Neuronal stem cell (in vitro differentiated cells): ENCODE results near the gene ATN1.
A peak's percentile ranks its signal among the peaks of the same experiment; 100 is the strongest.

Experiments
- DNase-seq: peaks from one replicate; pipeline ENCODE4 v3.0.0-alpha.2; 2013; ENCODE audit warnings: low spot score
- H2AFZ ChIP-seq: one replicate; pipeline ENCODE4 v1.6.1; 2013; ENCODE audit warnings: mild to moderate bottlenecking, low read length, inconsistent platforms
- H2AK5ac ChIP-seq: 2 replicates; pipeline ENCODE4 v1.6.1; 2013; ENCODE audit warnings: low read depth, mild to moderate bottlenecking, inconsistent platforms, low read length, moderate library complexity, mixed read lengths
- H2BK120ac ChIP-seq: 2 replicates; pipeline ENCODE4 v1.6.1; 2013; ENCODE audit warnings: low read depth, mild to moderate bottlenecking, inconsistent platforms, low read length, moderate library complexity, mixed read lengths
- H2BK12ac ChIP-seq: one replicate; pipeline ENCODE4 v1.6.1; 2013; ENCODE audit warnings: low read length, inconsistent platforms
- H2BK15ac ChIP-seq: 2 replicates; pipeline ENCODE4 v1.6.1; 2013; ENCODE audit warnings: mild to moderate bottlenecking, low read length, inconsistent platforms, mixed read lengths
- H2BK5ac ChIP-seq: one replicate; pipeline ENCODE4 v1.6.1; 2013; ENCODE audit warnings: inconsistent platforms, mild to moderate bottlenecking, low read length, moderate library complexity
- H3K14ac ChIP-seq: one replicate; pipeline ENCODE4 v1.6.1; 2013; ENCODE audit warnings: low read length, inconsistent platforms
- H3K18ac ChIP-seq: 2 replicates; pipeline ENCODE4 v1.6.1; 2013; ENCODE audit warnings: low read length, inconsistent platforms
- H3K23ac ChIP-seq: 2 replicates; pipeline ENCODE4 v1.6.1; 2013; ENCODE audit warnings: low read depth, mild to moderate bottlenecking, mixed read lengths, low read length, inconsistent platforms; ENCODE audit not compliant: poor library complexity
- H3K27ac ChIP-seq: replicated peaks from 3 replicates; pipeline ENCODE4 v1.5.1; 2013; ENCODE audit warnings: low read length, inconsistent platforms
- H3K27me3 ChIP-seq, 3 experiments: 2 replicates each; pipeline ENCODE4 v1.6.1; 2013; ENCODE audit warnings: low read length in 3 of 3, mild to moderate bottlenecking in 2 of 3, inconsistent platforms in 1 of 3, low read depth in 1 of 3, mixed read lengths in 1 of 3, moderate library complexity in 1 of 3; ENCODE audit not compliant: control insufficient read depth in 3 of 3, insufficient read depth in 3 of 3
- H3K36me3 ChIP-seq, 2 donors: replicated peaks in 1 of 2; 2 replicates each; pipeline ENCODE4 v1.6.1; 2013; ENCODE audit warnings: low read length in 2 of 2; ENCODE audit not compliant: control insufficient read depth in 2 of 2, insufficient read depth in 2 of 2
- H3K4ac ChIP-seq: 2 replicates; pipeline ENCODE4 v1.6.1; 2013; ENCODE audit warnings: inconsistent platforms, mild to moderate bottlenecking, low read length, moderate library complexity
- H3K4me1 ChIP-seq, 2 donors: 1 replicate in 1 of 2; 2 replicates in 1 of 2; pipeline ENCODE4 v1.6.1; 2013; ENCODE audit warnings: low read length in 2 of 2, low read depth in 1 of 2; ENCODE audit not compliant: control insufficient read depth in 2 of 2, insufficient read depth in 1 of 2
- H3K4me2 ChIP-seq: one replicate; pipeline ENCODE4 v1.6.1; 2013; ENCODE audit warnings: mild to moderate bottlenecking, low read length, inconsistent platforms; ENCODE audit not compliant: insufficient read depth, poor library complexity, severe bottlenecking
- H3K4me3 ChIP-seq, 2 donors: 2 replicates each; pipeline ENCODE4 v1.5.1; 2013; ENCODE audit warnings: low read length in 2 of 2, mild to moderate bottlenecking in 2 of 2, inconsistent platforms in 1 of 2, moderate library complexity in 1 of 2
- H3K79me1 ChIP-seq: one replicate; pipeline ENCODE4 v1.6.1; 2013; ENCODE audit warnings: low read depth, mild to moderate bottlenecking, inconsistent platforms, low read length, moderate library complexity
- H3K9ac ChIP-seq: one replicate; pipeline ENCODE4 v1.6.1; 2013; ENCODE audit warnings: mild to moderate bottlenecking, low read depth, low read length, inconsistent platforms; ENCODE audit not compliant: poor library complexity
- H3K9me3 ChIP-seq, 2 donors: replicated peaks in 1 of 2; 2 replicates each; pipeline versions ENCODE3 to v1.6.1; 2013; ENCODE audit warnings: low read length in 2 of 2, mild to moderate bottlenecking in 2 of 2, inconsistent platforms in 1 of 2, low read depth in 1 of 2, mixed read lengths in 1 of 2, moderate library complexity in 1 of 2; ENCODE audit not compliant: control insufficient read depth in 2 of 2, insufficient read depth in 1 of 2
- H4K8ac ChIP-seq: one replicate; pipeline ENCODE4 v1.6.1; 2013; ENCODE audit warnings: low read depth, mild to moderate bottlenecking, inconsistent platforms, low read length, moderate library complexity
- H4K91ac ChIP-seq: one replicate; pipeline ENCODE4 v1.6.1; 2013; ENCODE audit warnings: low read length, low read depth, mild to moderate bottlenecking, inconsistent platforms; ENCODE audit not compliant: poor library complexity
- WGBS, 2 donors: extraction: QIAGEN DNeasy Blood & Tissue Kit; methylation state at CpG; one replicate each; pipeline ENCODE4 v1.1.7; 2013; ENCODE audit warnings: missing lambda C conversion rate in 2 of 2, mixed read lengths in 1 of 2; ENCODE audit not compliant: insufficient read length in 2 of 2, insufficient replicate concordance in 1 of 2; ENCODE audit errors: extremely low coverage in 2 of 2; 5-methylcytosine and 5-hydroxymethylcytosine counted together

The ATN1 gene

DNA sequence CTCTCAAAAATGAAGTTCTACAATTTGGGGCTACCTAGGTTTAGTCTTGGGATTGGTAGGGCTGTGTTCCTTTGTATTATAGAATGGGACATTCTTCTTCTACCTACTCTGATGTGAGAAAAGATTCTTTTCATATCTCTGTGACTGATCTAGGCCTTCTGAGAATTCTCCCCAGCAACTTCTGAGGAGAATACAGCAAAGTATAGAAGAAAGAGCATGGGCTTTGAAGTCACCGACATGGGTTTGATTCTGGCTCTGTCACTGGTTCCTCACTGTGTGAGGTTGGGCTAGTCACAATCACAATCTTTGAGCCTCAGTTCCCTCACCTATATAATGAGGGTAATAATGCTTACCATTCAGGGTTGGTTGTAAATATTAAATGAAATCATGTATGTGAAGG is 5.0 kb downstream of the ATN1 start:
- H3K79me1 ChIP-seq: peaks cover 5% of the 10 kb centered on the region
- no peak overlapping the region for H3K14ac ChIP-seq
- no CpG with 5 or more reads among the region's 1 CpG for WGBS, 2 donors

DNA sequence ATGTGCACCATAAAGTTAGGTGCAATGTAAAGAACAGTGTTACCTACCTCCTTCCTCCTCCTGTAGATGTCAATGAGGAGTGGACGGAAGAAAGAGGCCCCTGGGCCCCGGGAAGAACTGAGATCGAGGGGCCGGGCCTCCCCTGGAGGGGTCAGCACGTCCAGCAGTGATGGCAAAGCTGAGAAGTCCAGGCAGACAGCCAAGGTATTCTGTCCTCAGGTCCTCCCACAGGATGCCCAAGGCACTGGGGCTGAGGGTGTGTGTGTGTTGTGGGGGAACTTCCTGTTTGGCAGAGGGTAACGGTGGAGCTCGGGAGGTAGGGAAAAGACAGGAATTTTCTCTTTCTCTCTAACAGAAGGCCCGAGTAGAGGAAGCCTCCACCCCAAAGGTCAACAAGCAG is 6.4 kb downstream of the ATN1 start:
- Histone ChIP-seq H3K4me3 (no peak overlapping the region), H3K79me1 (peaks cover 12% of the 10 kb centered on the region), H4K91ac (no peak overlapping the region), H3K27ac (no peak overlapping the region), H2BK120ac (no peak overlapping the region), H3K4me1 (peaks cover 12 to 13% of the 10 kb centered on the region in 2 donors), H3K9me3 (no peaks in the 10 kb centered on the region), H2AK5ac (no peak overlapping the region), H3K4ac (no peak overlapping the region), H2AFZ (no peak overlapping the region), H3K9ac (no peak overlapping the region), H4K8ac (no peak overlapping the region), H2BK5ac (no peak overlapping the region), H2BK15ac (no peak overlapping the region), H2BK12ac (no peak overlapping the region), H3K36me3 (peaks cover 35 to 82% of the 10 kb centered on the region in 2 donors), H3K27me3 (no peaks in the 10 kb centered on the region), H3K18ac (no peak overlapping the region), H3K4me2 (no peak overlapping the region), H3K14ac (no peak overlapping the region), H3K23ac (no peak overlapping the region)
- no peak for DNase-seq
- WGBS, 2 donors: no CpG with 5 or more reads among the region's 8 CpGs

More for the DNA sequence above, 5.0 kb downstream of the ATN1 start:
- Histone ChIP-seq H2AK5ac (no peak overlapping the region), H3K4ac (no peak overlapping the region), H3K9ac (no peak overlapping the region), H3K27ac (no peak overlapping the region), H2BK120ac (no peak overlapping the region), H3K18ac (no peak overlapping the region), H4K91ac (no peak overlapping the region), H2BK5ac (no peak overlapping the region), H2BK15ac (no peak overlapping the region), H3K23ac (no peak overlapping the region), H3K9me3 (no peaks in the 10 kb centered on the region), H3K4me3 (no peak overlapping the region), H3K36me3 (peaks cover 29 to 72% of the 10 kb centered on the region in 2 donors), H3K4me1 (peaks cover 8 to 13% of the 10 kb centered on the region in 2 donors), H2AFZ (no peak overlapping the region), H3K27me3 (no peaks in the 10 kb centered on the region), H4K8ac (no peak overlapping the region), H3K4me2 (no peak overlapping the region), H2BK12ac (no peak overlapping the region)
- DNase-seq: no peak

GRCh38 chr12:6935371-6936193 is 7.8 kb downstream of the ATN1 start:
- H3K14ac ChIP-seq: no peak overlapping the region
- H2AFZ ChIP-seq: no peak overlapping the region
- H3K36me3 ChIP-seq: peaks cover 40 to 84% of the 10 kb centered on the region in 2 donors
- H2BK12ac ChIP-seq: no peak overlapping the region
- H3K4me1 ChIP-seq: peaks cover 3 to 6% of the 10 kb centered on the region in 2 donors
- H3K9ac ChIP-seq: no peak overlapping the region
- H3K79me1 ChIP-seq: peaks cover 12% of the 10 kb centered on the region
- no peak overlapping the region for H2BK120ac ChIP-seq
- no peak overlapping the region for H3K18ac ChIP-seq
- H2BK5ac ChIP-seq: no peak overlapping the region
- DNase-seq: no peak
- H3K4me3 ChIP-seq: no peak overlapping the region
- H3K23ac ChIP-seq: peak overlapping the region; percentile 100
- no peak overlapping the region for H2AK5ac ChIP-seq
- no peak overlapping the region for H3K4ac ChIP-seq
- no peaks in the 10 kb centered on the region for H3K9me3 ChIP-seq
- WGBS, 2 donors: no CpG with 5 or more reads among the region's 14 CpGs
- no peak overlapping the region for H2BK15ac ChIP-seq
- H4K8ac ChIP-seq: no peak overlapping the region
- H3K4me2 ChIP-seq: no peak overlapping the region
- H3K27me3 ChIP-seq: no peaks in the 10 kb centered on the region
- H3K27ac ChIP-seq: no peak overlapping the region
- H4K91ac ChIP-seq: no peak overlapping the region

- Histone ChIP-seq H3K9me3 (no peaks in the 10 kb centered on the region), H3K4me1 (peaks cover 3 to 6% of the 10 kb centered on the region in 2 donors), H4K8ac (no peak overlapping the region), H3K79me1 (peaks cover 16% of the 10 kb centered on the region), H3K36me3 (peaks cover 46 to 85% of the 10 kb centered on the region in 2 donors), H4K91ac (no peak overlapping the region), H3K4me3 (no peak overlapping the region), H2BK12ac (no peak overlapping the region), H2AFZ (no peak overlapping the region), H3K18ac (no peak overlapping the region), H2BK5ac (no peak overlapping the region), H2BK15ac (no peak overlapping the region), H3K27me3 (no peaks in the 10 kb centered on the region), H3K9ac (no peak overlapping the region), H3K4me2 (no peak overlapping the region), H2BK120ac (no peak overlapping the region), H3K27ac (peak overlapping the region; percentile 95), H3K23ac (peak overlapping the region; percentile 100), H2AK5ac (no peak overlapping the region), H3K14ac (no peak overlapping the region), H3K4ac (no peak overlapping the region)
- no peak for DNase-seq
- no CpG with 5 or more reads among the region's 3 CpGs for WGBS, 2 donors
Measured at GRCh38 chr12:6936194-6936635, 8.5 kb downstream of the ATN1 start.
